GM19324 (cell line): ENCODE data around the gene APOC1.

ENCODE experiments used
- ATAC-seq: cut with Tn5 transposase; IDR thresholded peaks from one replicate; pipeline ENCODE4 v1.9.1; 2021; ENCODE audit warnings: mild to moderate bottlenecking, moderate library complexity; ENCODE audit not compliant: unreplicated experiment, low FRiP score

The APOC1 gene

DNA sequence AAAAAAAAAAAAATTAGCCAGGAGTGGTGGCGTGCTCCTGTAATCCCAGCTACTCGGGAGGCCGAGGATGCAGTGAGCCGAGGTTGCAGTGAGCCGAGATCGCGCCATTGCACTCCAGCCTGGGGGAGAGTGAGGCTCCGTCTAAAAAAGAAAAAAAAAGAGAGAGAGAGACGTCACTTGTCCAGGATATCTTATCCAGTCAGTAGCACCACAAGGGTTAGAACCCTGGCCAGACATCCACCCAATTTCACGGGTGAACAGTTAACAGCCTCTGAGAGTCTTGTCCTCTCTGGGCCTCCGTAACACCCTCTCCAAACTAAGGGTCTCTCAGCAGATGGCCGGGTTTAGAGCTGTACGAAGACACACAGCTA is 39.9 kb downstream of the APOC1 start:
- ATAC-seq = no peak

DNA sequence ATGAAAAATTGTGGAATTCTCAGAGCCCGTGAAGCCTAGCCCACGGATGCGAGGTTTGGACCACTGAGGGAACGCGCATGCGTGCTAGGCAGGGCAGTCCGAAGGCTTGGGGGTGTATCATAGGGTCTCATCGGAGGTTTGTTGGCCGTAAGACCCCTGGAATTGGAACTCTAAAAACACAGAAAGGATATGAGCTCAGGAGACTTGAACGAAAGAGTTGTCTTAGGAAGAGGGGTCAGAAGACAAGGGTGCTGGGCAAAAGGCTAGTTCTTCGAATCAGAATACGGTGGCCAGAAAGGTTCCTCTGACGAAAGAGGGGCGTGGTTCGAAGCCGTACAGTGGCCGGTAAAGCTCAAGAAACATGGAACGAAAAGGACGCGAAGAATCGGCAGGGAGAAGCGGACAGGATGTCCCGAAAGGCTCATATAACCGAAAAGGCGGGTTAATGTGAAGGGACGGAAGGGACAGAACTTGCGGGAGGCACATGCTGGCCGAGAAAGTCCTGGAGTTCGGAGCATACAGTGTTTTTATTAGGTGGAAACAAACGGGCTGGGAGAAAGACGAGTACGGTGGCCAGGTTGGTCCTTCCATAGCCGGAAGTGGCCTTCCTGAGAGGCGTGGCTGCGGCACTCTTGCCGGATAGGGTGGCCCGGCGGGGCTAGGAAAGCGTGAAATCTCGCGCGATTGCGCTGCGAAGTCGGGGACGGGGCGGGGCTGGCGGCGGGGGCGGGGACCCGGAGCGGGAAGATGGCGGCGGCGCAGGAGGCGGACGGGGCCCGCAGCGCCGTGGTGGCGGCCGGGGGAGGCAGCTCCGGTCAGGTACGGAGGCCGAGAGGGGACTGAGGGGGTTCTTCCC is 40.5 kb downstream of the APOC1 start, which contains the start of gene CLPTM1:
TSS of gene CLPTM1 (plus strand) at position 732 of the 856 bp plus-strand sequence. CDS start at position 748, 16 bp downstream.
- peak; percentile 83 for ATAC-seq

GRCh38 chr19:44955505-44956439 is 41.4 kb downstream of the APOC1 start:
- ATAC-seq = peak; percentile 21

DNA sequence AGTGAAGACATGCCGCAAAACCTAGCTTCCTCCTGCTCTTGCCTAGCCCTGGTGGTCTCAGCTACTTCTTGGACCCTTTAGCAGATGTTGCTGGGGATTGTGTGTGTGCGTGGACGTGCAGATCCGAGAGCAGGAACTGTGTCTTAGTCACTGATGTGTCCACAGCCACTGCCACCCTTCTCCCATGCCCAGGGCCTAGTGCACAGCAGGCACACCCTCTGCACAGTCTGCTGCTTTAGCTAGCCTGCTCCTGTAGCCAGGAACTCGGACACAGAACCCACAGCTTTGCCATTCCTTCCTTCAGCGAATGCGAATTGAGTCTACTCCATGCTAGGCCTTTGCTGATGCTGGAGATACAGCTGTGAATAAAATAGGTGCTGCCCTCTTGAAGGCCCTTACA is 43.1 kb downstream of the APOC1 start:
- ATAC-seq = no peak

DNA sequence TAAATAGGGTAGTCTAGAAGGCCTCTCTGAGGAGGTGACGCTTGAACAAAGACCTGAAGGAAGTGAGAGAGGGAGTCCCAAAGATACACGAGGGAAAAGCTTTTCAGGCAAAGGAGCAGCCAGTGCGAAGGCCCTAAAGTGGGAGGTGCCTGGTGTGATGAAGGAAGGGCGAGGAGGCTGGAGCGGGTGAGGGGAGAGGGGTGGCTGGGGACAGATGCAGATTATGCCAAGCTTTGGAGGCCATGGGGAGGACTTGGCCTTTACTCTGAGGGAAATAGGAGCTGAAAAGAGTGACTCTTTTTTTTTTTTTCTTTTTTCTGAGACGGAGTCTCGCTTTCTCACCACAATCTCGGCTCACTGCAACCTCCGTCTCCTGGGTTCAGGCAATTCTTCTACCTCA is 43.7 kb downstream of the APOC1 start:
- no peak for ATAC-seq

- ATAC-seq = no peak
Measured at GRCh38 chr19:44959691-44960090, 45.3 kb downstream of the APOC1 start.

- no peak for ATAC-seq
Measured at GRCh38 chr19:44960906-44961728, 46.7 kb downstream of the APOC1 start.

DNA sequence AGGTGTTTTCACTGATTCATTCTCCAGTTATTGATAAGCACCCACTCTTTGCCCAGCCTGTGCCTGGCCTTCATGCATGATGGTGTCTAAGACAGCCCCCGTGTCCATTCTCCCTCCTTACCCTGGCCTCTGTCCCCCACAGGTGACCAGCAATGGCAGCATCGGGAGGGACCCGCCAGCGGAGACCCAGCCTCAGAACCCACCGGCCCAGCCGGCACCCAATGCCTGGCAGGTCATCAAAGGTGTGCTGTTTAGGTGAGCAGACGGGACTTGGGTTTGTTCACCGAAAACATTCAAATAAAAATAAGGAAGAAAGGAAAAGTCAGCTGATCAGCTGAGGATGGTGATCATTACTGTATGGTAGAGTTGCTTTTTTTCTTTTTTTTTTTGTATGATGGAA is 47.4 kb downstream of the APOC1 start:
- ATAC-seq = no peak

DNA sequence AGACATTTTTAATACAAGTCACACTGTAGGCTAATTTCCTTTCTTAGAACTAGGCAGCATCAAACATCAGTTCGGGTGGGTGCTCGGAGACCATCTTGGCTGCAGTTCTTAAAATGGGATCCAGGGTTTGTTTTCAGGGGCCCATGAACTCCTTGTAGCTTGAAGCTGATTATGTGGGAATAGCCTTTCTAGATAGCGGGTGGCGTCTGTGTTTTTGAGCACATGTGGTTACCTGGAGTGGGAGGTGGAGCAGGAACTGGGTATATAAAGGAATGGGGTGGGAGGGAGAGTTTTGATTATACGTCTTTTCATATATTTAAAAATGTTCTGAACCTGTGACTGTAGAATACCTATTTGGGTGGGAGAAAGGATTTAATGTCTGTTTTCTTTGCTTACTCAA is 53.7 kb downstream of the APOC1 start:
- no peak for ATAC-seq

DNA sequence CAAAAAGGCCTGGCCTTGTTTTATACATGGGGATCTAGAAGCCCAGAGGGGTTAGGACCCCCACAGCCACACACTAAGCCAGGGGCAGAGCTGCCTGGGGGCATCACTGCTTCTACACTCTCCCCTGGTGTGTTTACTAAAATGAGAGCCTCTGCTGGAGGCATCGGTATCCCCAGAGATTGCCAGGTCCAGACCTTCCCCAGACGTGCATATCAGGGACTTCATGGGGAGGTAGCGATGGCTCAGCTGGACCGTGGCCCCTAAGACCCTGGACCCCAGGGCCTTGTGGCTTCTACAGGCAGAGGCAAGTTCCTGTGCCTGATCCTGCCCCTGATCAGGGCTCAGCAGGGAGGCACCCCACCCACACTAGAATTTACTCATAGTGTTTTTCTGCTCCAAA is 54.3 kb downstream of the APOC1 start:
- ATAC-seq = no peak
